DND-41 (cell line): ENCODE results near the gene MTA1.

Source experiments
- CTCF ChIP-seq: IDR thresholded peaks from 2 replicates; pipeline ENCODE4 v1.5.1; 2012; ENCODE audit warnings: borderline replicate concordance, low read length, moderate library complexity, mild to moderate bottlenecking; ENCODE audit not compliant: poor library complexity, severe bottlenecking; ENCODE audit errors: extremely low read depth
- EZH2 ChIP-seq: IDR thresholded peaks from 3 replicates; pipeline ENCODE4 v1.6.1; 2012; ENCODE audit warnings: borderline replicate concordance, low read depth, mild to moderate bottlenecking, moderate library complexity, low read length, inconsistent platforms; ENCODE audit not compliant: severe bottlenecking

- TF ChIP-seq CTCF (no peak), EZH2 (no peak)
Measured at GRCh38 chr14:105458571-105458970, 38.9 kb downstream of the MTA1 start.
